HFFc6 (cell line): ENCODE measurements around the gene RCSD1. TPM values are rescaled to one million over a fixed set of nuclear protein-coding genes. Genes with fewer than 3 reads are reported as not detected.

ENCODE experiments used
- DNase-seq: peaks from one replicate; pipeline ENCODE4 v3.0.0-alpha.2; 2018
- H3K27ac Mint-ChIP-seq: 2 replicates; pipeline ENCODE4 v1.8.0; 2020; ENCODE audit warnings: mild to moderate bottlenecking, mixed read lengths
- H3K27me3 Mint-ChIP-seq: 2 replicates; pipeline ENCODE4 v1.8.0; 2021; ENCODE audit warnings: mild to moderate bottlenecking, moderate library complexity, mixed read lengths; ENCODE audit not compliant: insufficient read depth
- H3K36me3 Mint-ChIP-seq: 2 replicates; pipeline ENCODE4 v1.8.0; 2021; ENCODE audit warnings: low read depth, mixed read lengths
- H3K4me1 Mint-ChIP-seq: 2 replicates; pipeline ENCODE4 v1.8.0; 2020; ENCODE audit warnings: low read depth, mixed read lengths
- H3K4me3 Mint-ChIP-seq: 2 replicates; pipeline ENCODE4 v1.8.0; 2020; ENCODE audit warnings: mild to moderate bottlenecking, moderate library complexity, mixed read lengths
- H3K9me3 Mint-ChIP-seq: 2 replicates; pipeline ENCODE4 v1.8.0; 2020; ENCODE audit warnings: mild to moderate bottlenecking, mixed read lengths
- total RNA-seq, 6 experiments: library from RNA; stranded (reverse); fragmentation: NEBNext Ultra II Directional; extraction: Animal tissue kit (Norgen Biotek cat#: 25700); gene quantifications; 2 replicates in 1 of 6; 3 replicates in 5 of 6; pipeline ENCODE4 v1.2.3, GENCODE V29; 2021
- TF ChIP-seq, protein P1 (sequence below): fragments of 200-600 bp; sonication (generic); IDR thresholded peaks from 2 replicates; pipeline ENCODE4 v1.5.0; 2021; ENCODE audit warnings: antibody characterized with exemption, mild to moderate bottlenecking

RCSD1 gene
- total RNA-seq, 6 experiments from 2014 or later = not detected

DNA sequence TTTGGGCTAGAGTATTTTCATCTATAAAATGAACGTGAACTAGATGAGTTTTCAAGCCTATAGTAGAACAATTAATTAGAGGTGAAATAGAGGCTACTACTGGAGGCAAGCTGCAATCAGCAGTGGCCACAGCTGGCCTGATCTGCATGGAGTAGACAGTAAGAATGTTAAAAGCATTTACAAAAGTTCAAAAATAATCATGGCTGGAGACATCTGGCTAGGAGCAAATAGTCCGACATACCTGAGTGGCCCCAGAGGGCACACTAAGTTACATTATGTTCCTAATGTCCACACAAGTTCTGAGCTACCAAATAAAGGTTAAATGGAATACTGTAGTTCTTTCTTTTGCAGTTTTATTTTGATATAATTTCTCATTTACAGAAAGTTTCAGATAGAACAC lies 119.7 kb downstream of the RCSD1 start:
- H3K27me3 Mint-ChIP-seq = peaks cover 4% of the 10 kb centered on the region; the same call in 1 of the 2 replicates
- H3K36me3 Mint-ChIP-seq = 0 out of 2 replicates have a peak, but pooled peaks cover 4% of the 10 kb centered on the region
- TF ChIP-seq, protein P1, sequence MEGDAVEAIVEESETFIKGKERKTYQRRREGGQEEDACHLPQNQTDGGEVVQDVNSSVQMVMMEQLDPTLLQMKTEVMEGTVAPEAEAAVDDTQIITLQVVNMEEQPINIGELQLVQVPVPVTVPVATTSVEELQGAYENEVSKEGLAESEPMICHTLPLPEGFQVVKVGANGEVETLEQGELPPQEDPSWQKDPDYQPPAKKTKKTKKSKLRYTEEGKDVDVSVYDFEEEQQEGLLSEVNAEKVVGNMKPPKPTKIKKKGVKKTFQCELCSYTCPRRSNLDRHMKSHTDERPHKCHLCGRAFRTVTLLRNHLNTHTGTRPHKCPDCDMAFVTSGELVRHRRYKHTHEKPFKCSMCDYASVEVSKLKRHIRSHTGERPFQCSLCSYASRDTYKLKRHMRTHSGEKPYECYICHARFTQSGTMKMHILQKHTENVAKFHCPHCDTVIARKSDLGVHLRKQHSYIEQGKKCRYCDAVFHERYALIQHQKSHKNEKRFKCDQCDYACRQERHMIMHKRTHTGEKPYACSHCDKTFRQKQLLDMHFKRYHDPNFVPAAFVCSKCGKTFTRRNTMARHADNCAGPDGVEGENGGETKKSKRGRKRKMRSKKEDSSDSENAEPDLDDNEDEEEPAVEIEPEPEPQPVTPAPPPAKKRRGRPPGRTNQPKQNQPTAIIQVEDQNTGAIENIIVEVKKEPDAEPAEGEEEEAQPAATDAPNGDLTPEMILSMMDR = no peak
- H3K9me3 Mint-ChIP-seq = no peaks in the 10 kb centered on the region
- H3K4me3 Mint-ChIP-seq = peak overlapping the region; percentile 48
- H3K4me1 Mint-ChIP-seq = peaks cover 80% of the 10 kb centered on the region
- peak overlapping the region; percentile 76 for H3K27ac Mint-ChIP-seq
- DNase-seq = no peak

DNA sequence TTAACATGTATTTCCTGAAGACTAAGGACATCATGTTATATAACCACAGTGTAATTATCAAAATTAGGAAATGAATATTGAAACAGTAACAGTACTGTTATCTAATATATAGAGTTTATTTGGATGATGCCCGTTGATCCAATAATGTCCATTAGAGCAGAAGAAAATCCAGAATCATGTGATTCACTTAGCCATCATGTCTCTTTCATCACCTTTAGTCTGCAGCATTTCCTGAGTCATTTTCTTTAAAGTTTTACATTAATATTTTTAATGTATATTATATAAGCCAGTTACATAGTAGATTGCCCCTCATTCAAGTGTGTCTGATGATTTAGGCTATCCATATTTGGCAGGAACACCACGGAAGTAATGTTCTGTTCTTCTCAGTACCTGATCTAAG lies 120.6 kb downstream of the RCSD1 start:
- Mint-ChIP-seq H3K4me3 (no peak overlapping the region), H3K36me3 (0 out of 2 replicates have a peak, but pooled peaks cover 4% of the 10 kb centered on the region), H3K27me3 (peaks cover 4% of the 10 kb centered on the region; the same call in 1 of the 2 replicates), H3K9me3 (no peaks in the 10 kb centered on the region), H3K27ac (no peak overlapping the region), H3K4me1 (peaks cover 76% of the 10 kb centered on the region)
- no peak for DNase-seq
- TF ChIP-seq, protein P1 = no peak

- H3K4me1 Mint-ChIP-seq = peaks cover 74% of the 10 kb centered on the region
- peak overlapping the region; percentile 56 for H3K27ac Mint-ChIP-seq
- DNase-seq = no peak
- 0 out of 2 replicates have a peak, but pooled peaks cover 4% of the 10 kb centered on the region for H3K36me3 Mint-ChIP-seq
- no peaks in the 10 kb centered on the region for H3K27me3 Mint-ChIP-seq
- TF ChIP-seq, protein P1 = no peak
- no peaks in the 10 kb centered on the region for H3K9me3 Mint-ChIP-seq
- H3K4me3 Mint-ChIP-seq = peak overlapping the region; percentile 15
These were observed 121.6 kb downstream of the RCSD1 start for GRCh38 chr1:167751676-167752075.

GRCh38 chr1:167752219-167752985 lies 122.4 kb downstream of the RCSD1 start:
- Mint-ChIP-seq H3K9me3 (no peaks in the 10 kb centered on the region), H3K27ac (peak overlapping the region; percentile 56), H3K4me1 (peaks cover 74% of the 10 kb centered on the region), H3K27me3 (no peaks in the 10 kb centered on the region), H3K36me3 (0 out of 2 replicates have a peak, but pooled peaks cover 4% of the 10 kb centered on the region), H3K4me3 (peak overlapping the region; percentile 15)
- peak; percentile 17 for DNase-seq
- TF ChIP-seq, protein P1 = no peak

- Mint-ChIP-seq H3K9me3 (no peaks in the 10 kb centered on the region), H3K27ac (no peak overlapping the region), H3K27me3 (no peaks in the 10 kb centered on the region), H3K4me3 (no peak overlapping the region), H3K36me3 (0 out of 2 replicates have a peak, but pooled peaks cover 4% of the 10 kb centered on the region), H3K4me1 (peaks cover 58% of the 10 kb centered on the region)
- DNase-seq = no peak
- TF ChIP-seq, protein P1 = no peak
These were observed 125.6 kb downstream of the RCSD1 start for GRCh38 chr1:167755654-167756053.

Other genes starting within 250 kb of the RCSD1 start
- not detected for gene CD247, start 111.7 kb upstream of the RCSD1 start, total RNA-seq
- gene CREG1, start 76.5 kb upstream of the RCSD1 start, total RNA-seq = 10 to 100 TPM; 13.6 to 21.7 (median 16.7) TPM
- 100 to 1,000 TPM; 147 to 188 (median 183) TPM for gene MPZL1, start 91.8 kb downstream of the RCSD1 start, total RNA-seq